ENCODE measurements around the gene MAD1L1.

MAD1L1 gene

DNA sequence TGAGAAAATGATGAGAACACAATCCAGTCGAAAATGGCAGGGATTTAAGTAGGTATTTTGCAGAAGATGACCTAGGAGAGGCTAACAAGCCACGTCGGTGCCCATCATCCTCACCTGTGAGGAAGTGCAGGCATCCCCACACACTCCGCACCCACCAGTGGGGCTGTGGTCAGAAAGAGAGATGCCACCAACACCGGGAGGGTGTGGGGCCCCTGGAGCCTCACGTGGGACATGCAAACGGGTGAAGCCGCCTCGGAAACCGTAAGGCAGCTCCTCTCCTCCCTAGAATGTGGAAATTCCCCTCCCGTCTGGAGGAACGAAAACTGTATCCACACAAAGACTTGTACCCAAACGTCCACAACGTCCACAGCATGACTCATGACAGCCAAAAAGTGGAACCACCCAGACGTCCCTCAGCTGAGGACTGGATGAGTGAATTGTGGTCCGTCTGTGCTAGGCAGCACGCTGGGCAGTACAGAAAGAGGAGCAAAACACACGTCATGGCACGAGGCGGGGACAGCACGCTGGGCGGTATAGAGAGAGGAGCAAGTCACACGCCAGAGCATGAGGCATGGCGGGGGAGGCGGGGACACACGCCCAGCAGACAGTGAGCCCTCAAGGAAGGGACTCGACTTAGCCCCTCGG, 316.7 kb downstream of the MAD1L1 start:
- DNase-seq, result no peak

DNA sequence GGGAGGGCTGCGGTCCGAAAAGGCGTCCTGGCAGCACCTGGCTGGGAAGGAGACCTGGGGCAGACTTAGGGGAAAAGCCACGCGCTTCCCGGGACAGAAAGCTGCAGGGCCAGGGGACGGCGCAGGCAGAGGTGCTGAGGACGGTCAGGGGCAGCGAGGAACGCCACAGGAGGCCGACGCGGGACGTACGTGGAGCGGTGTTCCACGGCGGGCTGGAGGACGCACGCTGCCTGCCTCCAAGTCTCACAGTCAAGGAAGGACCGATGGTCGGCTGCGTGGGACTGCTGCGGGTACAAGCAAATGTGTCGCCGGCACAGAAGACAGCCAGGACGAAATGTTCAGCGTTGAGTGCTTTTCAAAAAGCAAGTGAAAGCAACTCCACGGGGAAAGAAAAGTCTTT, 317.4 kb downstream of the MAD1L1 start:
- no peak for DNase-seq

DNA sequence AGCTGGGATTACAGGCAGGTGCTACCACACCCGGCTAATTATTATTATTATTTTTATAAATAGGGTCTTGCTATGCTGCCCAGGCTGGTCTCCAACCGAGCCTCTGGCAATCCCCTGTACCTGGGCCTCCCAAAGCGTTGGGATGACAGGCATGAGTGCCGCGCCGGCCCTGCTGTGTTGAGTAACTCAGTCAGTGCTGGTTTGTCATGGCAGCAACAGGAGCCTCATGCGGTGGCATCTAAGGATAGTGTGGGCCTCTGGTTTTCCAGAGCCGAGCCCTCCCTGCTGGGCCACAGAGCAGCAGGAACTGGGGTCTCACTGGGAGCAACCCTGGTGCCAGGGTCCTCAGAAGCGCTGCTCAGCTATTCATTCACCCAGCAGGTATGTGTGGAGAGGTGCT, 318.0 kb downstream of the MAD1L1 start:
- DNase-seq, result no peak

DNA sequence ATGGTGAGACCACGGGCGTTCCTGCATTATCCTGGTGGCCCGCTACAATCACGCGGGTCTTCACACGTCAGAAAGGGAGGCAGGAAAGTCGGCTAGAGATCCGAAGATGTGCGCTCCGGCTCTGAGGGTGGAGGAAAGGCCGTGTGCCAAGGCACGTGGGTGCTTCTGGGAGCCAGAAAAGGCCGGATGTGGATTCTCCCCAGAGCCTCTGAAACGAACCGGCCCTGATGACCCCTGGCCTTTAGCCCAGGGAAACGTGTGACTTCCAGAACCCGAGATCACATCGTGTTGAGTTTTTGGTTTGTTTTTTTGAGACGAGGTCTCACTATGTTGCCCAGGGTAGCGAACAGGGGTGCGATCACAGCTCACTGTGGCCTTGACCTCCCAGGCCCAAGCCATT, 318.4 kb downstream of the MAD1L1 start:
- DNase-seq, result no peak

DNA sequence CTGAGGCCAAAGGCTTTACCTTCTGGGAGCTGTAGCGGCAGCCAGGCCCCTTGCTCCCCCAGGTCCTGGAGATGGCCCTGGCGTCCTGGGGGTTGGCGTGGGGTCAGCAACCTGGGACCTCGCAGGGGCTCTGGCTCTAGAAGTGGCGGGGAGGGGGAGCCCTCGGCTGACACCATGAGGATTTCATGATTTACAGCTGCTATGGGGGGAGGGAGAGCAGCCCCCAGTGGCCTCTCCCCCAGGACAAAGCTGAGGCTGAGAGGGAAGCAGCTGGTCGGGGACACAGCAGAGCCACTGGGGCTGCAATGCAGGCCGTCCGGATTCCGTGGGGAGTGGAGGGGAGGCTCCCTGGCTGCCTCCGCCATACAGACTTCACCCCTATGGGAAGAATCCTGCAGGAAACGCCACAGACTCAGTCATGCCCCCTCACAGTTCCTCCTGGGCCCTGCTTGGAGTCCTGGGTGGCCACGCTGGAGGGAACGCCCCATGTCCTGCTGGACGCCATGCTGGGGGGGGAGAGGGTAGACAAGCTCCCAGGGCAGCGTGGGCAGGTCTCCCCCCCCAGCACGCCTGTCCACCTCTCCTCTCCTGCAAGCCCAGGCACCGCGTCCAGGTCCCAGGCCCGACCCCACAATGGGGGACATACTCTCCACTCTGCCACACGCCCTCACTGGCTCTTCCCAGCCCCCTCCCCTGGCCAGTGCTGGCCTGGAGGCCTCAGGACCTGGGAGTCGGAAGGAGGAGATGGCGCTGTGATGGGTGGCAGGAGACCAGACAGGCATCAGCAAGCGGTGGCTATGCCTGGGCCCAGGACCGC, 319.1 kb downstream of the MAD1L1 start:
- DNase-seq, result no peak

GRCh38 chr7:1912593-1913465, 319.9 kb downstream of the MAD1L1 start:
- peak; percentile 92 for DNase-seq

GRCh38 chr7:1911571-1911970, 321.2 kb downstream of the MAD1L1 start:
- no peak for DNase-seq

DNA sequence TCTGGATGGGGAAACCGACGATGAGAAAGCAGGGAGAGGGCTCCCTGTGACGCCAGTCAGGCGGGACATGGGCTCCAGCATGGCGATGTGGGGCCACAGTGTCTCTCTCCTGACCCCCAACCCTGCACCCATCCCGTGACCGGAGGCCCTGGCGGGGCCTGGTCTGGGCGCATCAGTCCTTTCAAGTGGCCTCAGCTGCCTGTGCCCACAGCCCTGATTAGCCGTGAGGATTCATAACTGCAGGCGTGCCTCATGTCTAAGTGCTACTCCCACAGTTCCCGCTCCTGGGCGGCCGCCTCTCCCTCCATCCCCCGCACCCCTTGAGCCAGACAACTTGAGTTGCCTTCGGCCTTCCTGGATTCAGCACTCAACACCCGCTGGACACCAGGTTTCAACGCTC, 321.9 kb downstream of the MAD1L1 start:
- no peak for DNase-seq

DNA sequence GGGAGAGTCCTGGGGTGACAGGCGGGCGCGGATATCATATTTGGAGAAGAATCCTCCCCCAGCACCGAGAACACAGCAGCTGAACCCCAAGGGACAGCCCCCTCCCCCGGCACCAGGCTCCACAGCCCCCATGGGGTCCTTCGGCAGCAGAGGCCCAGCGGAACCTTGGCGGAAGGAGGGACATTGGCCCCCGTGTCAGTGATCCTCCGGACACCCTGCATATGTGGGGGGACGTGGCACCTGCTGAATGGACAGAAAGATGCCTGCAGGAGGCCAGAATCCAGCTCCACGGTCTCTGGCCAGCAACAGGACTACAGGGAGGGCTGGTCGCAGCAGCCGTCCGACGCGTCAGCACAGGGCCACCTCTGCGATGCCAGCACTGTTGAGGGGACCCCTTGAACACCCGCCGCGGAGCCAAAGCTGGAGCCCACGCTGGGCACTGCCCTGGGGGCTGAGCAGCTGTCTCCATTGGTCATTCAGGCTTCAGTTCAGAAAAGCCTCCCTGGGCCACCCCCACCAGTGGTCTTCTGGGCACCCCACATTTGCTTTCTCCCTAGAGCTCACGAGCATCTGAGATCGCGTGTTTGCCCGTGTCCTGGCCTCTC, 322.6 kb downstream of the MAD1L1 start:
- no peak for DNase-seq

DNA sequence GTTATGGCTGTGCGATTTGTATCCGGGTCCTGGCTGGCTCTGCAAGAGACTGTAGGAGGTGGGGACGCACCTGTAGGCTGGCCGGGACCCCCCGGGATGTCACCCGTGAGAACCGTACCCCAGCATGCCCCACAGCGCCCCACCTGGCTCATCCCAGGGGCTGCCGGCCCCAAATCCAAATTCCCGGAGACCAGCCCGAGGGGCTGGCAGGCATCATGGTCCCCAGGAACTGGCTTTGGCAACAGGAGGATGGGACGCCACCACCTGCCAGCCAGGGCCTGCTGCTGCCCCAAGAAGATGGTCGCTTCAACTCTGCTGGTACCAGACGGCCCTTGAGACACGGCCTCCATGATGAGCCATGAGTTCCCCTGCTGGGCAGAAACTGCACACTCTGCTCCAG, 323.3 kb downstream of the MAD1L1 start:
- DNase-seq, result no peak

DNA sequence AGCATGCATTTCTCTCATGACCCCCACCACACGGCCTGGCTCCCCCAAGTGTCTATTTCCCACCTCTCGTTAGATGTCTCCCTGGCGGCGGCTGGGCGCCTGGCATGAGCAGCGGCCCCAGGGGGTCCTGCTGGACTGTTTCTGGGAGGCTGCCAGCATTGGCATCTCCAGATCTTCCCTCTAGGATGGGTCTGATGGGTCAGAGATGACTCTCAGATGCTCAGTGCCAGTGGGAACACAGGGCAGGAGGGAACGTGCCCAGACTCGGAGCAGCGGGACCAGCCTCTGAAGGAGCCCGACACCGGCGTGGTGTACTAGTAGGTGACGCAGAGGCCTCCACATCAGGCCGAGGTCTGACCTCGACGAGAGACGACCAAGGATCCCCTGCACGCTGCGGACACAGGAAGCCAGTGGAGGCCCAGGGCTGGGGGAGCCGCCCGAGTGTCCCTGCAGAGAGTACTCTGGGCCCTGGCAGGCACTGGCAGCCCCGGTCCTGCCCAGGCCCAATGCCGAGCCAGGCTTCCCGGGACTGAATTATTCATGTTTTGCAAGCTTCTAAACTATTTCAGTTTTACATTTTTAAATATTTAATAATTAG, 323.8 kb downstream of the MAD1L1 start:
- no peak for DNase-seq

DNA sequence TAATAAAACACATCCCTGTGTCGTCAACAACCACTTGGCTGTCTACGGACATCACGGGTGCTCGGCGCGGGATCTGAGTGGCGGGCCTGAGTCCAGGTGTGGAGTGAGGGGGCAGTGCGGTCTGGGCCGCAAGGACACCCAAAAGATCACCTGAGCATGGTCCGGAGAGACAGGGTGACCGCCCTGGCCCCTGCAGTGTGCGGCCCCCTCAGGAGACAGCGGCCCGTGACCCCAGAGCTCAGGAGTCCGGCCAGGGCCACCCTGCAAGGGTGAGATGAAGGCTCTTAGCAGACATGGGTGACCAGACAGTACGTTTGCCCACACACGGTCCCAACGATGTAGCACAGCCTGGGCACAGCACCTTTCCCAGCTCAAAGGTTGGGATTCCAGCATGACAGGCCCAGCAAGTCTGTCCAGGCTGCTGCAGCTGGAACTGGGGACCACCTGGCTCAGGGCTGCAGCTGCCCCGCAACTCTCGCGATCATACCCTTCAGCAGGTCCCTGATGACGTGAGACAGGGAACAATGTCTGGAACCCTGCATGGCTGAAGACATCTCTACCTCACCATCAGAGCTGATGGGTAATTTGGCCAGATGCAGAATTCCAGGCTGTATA, 324.9 kb downstream of the MAD1L1 start:
- no peak for DNase-seq

DNA sequence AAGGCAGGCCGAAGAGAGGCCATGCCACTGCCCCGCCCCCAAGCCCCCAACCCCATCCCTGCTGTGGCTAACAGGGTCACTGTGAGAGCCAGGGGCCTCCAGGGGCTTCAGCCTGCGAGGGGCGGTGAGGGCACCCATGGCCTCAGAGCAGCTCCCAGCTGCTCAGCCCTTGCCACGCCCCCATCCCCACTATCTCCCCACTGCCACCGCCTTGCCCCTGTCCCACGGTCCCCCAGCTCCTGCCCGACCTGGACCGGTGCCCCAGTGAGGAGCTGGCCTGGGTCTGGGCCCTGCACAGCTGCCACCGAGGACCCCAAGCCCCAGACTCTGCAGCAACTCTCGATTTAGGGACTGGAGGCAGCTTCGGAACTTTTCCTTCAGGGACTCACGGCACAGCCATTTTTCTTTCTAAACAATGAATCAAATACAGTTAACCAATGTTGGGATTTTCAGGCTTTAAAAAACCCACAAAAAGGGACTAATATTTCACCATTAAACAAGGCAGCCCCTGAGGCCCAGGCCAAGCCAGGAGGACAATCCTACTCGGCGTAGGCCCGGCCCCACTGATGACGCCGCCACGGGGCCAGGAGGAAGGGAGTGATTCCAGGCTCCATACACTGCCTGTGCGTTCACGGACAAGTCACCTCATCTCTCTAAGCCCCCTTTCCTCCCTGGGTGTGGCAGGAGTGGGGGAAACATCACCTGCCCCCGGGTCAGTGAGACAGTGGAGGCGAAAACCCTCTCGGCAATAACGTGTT, 325.6 kb downstream of the MAD1L1 start:
- no peak for DNase-seq

- DNase-seq, result no peak
These were observed 326.5 kb downstream of the MAD1L1 start for GRCh38 chr7:1906087-1906830.

DNA sequence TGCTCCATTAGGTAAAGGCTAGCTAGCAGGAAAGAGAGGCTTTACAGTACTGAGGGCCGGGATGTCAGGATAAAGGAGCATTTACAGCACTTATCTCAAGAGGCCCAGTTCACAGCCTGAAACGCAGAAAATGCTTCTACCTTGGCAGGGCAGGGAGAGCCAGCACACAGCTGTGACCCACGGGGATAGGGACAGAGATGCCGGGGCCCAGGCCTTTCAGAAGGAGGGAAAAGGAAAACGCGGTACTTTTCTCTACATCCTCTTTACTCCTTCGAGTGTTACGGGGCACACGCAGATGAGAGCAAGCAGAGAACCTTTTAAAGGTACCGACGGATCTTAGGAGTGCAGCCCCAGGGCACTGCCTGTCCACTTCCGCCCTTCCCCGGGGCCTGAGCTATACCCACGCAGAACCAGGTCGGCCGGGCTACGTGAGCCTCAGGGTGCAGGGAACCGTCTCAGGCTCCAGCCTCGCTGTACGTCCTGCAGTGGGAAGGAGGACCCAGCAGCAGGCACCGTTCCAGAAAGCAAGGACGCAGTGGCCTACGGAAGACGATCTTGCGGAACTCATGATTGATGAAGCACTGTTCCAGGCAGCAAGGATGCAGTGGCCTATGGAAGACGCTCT, 330.4 kb downstream of the MAD1L1 start:
- DNase-seq, result no peak

GRCh38 chr7:1901431-1902210, 331.1 kb downstream of the MAD1L1 start:
- no peak for DNase-seq

DNA sequence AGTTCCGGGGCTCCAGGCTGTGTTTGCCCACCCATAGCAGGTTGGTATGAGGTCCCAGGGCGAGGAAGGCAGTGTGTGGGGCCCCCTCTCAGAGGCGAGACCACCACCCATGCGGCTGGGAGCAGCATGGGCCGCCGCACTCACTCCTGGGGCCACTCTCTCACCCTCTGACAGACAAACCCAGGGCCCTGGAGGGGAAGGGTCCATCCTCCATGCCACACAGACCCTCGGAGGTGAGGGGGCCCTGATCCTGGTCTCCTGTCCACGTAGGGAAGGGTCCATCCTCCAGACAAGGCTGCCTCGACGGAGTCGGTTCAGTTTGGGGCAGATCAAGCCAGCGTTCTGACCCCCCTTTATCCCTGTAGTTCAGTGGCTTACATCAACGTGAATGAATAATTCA, 331.9 kb downstream of the MAD1L1 start:
- no peak for DNase-seq

DNA sequence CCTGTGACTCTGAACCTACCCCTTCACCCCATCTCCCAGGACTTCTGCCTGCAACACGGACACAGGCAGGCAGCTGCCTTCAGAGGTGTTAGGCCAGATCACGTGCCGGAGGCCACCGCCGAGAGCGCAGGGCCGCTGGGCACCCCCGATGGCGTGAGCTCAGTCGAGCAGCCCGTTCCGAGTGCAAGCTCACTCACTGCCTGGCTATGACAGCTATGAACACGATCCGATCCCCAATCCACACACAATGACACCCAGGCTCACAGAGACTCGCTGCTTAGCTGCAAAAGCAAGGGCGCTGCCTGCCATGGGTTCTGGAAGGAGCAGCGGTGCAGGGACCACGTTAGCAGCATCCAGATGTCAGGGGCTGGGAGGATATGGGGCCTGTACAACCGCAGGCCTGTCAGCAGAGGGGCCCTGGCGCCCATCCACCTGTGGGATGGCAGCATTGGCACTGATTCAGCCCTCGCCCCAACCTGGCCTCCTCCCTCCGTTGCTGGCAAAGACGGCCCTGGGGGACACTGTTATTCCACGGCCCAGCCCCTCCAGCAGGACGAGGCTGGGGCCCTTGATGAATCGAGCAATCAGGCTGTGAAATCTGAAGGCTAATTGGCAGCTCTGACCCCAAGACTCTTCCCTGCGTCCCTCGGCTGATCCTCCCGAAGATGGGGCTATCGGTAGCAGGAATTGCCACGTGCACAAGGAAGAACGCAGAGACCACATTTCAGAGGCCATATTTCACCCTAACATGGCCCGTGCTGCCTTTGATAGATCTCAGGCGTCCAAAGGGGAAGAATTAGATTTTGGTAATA, 332.6 kb downstream of the MAD1L1 start:
- no peak for DNase-seq

DNA sequence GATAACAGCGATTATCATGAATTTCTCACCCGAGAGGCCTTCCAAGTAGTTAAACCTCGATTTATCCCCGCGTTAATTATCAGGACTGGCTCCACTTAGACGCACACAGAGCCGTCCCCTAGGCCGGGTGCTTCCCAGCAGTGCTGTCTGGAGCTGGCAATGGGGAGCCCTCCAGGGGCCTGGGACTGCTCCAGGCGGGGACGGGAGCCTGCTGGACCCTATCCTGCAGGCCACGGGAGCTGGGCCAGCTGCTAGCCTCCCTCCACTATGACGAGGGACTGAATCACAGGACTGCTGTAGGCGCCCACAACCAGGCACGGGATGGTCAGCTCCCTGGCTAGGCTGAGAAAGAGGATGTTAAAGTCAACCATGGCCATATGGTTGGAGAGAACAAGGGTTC, 333.5 kb downstream of the MAD1L1 start:
- DNase-seq, result peak; percentile 67

Measured in T1000 (cell line).